ENCODE data around the gene NOS1AP.

DNA sequence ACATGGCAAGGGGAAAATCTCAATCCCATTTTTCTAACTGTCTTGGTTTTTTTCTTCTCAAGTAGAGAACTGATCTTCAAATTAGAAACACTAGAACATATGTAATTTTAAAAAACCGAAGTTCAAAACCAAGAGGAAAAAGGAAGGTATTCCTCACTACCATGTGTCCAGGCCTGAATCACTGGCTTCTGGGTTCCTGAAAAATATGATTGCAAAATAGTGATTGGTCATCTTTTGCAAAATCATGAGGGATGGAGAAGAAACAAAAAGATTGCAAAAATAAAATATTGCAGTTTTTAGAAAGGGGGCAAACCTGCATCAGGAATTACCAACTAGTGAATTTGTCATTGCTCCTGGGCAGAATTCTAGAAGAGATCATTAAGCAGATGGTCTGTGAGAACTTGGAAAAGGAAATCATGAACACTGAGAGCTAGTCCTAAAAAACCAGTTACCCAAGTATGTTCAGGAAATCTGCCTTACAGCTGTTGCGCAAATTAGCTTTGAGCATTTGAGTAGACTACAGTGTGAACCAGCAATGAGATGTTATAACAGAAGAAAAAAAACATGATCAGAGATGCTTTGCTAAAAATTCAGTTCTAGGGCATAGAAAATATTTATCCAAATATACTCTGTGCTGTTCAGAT is 257.8 kb downstream of the NOS1AP start:
- TF ChIP-seq TAF1 (IDR thresholded peaks at IDR 0.05; ENCODE audit: low read depth, low read length) (no peak), POU2F2 (IDR thresholded peaks at IDR 0.05; ENCODE audit: low read depth, low read length) (no peak)
